GM18507 (cell line): ENCODE data around the gene LARGE1.

Experiments used
- DNase-seq: peaks from one replicate; pipeline ENCODE4 v3.0.0; 2011; ENCODE audit warnings: low read depth; ENCODE audit not compliant: insufficient read length; ENCODE audit errors: extremely low spot score
- FAIRE-seq: peaks from 2 replicates; lab custom pipeline; 2011; peaks lifted over from hg19 to GRCh38; lab: Jason Lieb, UNC

LARGE1 gene

DNA sequence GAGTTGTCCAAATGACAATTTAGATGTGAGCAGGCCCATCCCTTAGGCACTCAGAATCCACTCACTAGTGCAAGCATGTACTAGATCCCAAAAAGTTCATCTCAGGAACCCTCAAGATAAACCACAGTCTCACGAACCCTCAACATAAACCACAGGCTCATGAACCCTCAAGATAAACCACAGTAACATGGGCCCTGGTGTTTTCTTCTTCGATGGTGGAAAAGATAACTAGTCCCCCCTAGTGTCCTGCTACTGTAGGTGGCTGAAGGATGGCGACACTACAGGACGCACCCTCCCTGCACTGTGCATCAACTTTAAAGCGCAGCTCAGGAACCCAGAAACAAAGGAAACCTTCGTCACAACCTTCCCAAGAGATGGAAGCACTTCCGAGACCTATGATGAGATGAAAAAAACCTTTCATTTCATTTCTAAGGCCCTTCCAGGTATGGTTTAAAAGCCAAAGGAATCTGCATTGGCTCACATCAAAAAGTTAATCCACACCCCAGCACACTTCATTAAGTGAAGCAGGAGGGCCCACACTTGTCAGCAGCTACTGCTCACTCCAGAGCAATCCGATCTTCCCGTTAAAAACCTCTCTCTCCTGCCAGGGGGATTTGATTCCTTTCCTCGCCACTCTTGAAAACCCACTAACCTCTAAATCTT lies 2.4 kb downstream of the LARGE1 start:
- FAIRE-seq, result peak; percentile 89
- no peak for DNase-seq

DNA sequence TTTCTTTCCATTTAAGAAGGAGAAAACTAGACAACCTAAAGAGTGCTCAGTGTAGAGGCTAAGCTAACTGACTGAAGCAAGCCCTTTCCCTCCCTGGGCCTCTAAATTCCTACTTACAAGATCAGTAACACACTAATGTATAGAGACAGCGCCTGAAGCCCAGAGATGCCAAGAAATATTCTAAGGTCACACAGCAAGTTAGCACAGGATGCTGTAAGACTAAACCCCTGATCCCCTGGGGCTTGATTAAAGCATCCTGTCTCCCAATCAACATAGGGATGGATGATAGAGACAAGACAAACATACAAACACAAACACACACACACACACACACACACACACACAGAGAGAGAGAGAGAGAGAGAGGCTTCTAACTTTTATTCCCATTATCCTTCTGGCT lies 5.6 kb downstream of the LARGE1 start:
- FAIRE-seq, result no peak

DNA sequence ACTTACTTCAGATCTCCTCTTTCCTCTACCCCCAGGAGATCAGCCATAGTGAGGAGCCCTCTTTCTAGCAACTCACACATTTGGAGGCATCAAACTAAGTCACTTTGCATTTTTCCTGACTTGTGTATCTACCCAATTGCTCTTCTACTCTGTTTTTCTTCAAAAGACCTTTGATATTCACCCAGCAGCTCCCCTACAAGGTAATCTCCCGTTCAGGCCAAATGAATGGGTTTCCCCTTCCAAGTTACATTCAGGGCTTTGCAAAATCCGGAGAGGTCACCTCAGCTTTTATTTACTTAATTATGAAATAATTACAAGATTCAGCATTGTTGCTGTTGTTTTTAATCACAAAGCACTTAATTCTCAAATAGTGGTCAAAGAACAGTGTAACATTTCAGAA lies 6.1 kb downstream of the LARGE1 start:
- DNase-seq, result no peak
- FAIRE-seq, result no peak

More for the DNA sequence above, 5.6 kb downstream of the LARGE1 start:
- no peak for DNase-seq

DNA sequence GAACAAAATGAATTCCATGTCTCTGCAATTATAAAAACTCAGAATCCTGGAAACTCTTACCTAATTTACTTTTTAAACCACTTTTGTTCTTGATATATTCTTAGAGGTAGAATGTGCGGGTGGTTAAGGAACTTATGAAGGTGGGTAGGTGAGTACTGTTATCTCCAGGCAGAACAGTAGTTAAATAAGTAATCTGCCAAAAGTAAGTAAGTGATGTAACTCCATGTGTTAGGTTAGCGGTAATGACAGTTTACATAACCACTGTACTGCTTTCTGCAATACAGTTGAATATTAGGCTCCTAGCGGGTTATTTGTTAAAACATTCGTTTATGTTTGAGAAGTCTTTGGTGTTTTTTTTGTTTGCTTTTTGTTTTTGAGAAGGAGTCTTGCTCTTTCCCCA lies 7.1 kb downstream of the LARGE1 start:
- FAIRE-seq, result no peak
- DNase-seq, result no peak

DNA sequence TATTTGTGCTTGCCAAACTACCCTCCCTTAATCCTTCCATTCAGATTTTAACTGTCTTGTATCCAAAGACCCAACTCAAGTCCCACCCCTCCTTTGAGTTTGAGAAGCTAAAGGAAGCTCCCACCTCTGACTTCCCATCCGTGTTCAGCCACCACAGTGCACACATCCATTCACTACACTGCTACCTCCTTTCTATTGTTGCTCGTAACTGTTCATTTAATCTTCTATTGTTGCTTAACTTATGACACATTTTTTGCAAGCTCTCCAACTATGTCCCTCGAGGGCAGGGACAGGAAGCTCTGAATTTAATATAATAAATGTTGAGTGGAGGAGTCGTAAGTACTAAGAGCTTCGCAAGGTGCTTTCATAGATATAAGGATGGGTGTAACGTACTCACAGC lies 10.4 kb downstream of the LARGE1 start:
- no peak for DNase-seq
- no peak for FAIRE-seq

DNA sequence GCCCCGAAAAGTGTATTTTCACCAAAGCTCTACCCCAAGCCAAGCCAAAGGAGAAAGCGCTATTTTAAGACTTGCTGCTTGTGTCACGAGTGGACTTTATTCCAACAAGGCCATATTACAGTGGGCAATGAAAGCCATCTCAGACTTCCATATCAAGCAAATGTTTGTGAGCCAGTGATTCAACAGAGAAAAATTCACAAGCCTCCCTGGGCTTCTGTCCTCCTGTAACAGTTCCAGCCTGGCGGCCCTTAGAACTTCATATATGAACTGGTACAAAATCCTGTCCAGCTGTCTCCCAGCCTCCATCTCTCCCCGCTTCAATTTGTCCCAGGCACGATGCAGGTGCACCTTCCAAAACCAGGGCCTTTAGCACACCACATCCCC lies 11.2 kb downstream of the LARGE1 start:
- no peak for FAIRE-seq

DNA sequence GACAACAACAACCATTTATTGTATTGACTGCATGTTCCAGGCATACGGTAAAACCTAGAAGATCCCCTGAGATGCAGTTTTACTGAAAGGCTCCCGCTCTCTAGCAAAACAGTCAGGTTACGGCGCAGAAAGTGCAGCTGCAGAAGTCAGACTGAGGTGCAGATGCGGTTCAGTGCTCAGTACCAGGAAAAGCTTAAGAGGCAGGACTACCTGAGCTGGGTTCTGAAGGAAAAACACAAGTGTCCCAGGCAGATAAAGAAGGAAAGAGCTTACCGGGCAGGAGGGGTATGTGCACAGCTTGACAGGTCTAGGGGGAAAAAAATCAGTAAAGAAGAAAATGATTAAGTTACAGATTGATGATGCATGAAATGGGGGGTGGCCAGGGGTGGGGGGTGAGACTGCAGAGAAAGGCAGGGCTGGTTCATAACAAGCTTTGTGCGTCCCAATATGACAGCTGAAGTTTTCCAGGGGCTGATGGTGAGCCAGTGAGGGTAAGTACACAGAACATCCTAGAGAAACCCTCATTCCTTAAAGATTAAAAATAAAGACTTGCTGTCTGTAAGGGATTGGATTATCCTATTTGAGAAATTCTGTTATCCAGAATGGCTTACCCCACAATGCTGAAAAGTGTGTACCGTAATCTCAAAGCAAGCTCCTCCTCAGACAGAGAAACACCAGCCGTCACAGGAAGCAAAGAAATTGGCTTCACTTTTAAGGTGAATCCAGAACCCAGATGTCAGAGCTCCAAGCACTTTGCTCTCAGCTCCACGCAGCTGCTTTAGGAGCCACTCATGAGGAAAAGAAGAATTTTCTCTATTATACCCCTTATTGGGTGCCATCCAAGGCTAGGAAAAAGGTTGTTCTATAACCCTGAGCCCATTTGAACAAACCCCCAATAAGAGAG lies 11.9 kb downstream of the LARGE1 start:
- FAIRE-seq, result no peak
- DNase-seq, result no peak

More for the DNA sequence above, 11.2 kb downstream of the LARGE1 start:
- DNase-seq, result no peak

DNA sequence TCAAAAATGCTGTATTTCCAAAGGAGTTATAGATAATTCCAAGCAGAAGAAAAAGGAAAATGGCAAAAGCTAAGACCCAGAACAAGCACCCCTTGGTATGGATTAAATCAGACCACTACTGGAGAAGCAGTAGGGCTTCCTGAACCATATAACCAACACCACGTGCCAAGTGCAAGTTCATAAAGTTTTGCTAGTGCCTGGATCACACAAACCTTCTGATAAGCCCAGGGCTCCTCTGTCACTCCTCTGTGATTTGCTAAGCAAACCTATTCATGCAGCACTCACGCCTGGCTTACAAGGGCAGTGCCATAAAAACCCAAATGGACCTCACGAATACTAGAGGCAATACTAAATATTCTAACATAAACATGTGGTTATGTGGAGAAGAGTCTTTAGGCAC lies 13.3 kb downstream of the LARGE1 start:
- no peak for DNase-seq
- no peak for FAIRE-seq

DNA sequence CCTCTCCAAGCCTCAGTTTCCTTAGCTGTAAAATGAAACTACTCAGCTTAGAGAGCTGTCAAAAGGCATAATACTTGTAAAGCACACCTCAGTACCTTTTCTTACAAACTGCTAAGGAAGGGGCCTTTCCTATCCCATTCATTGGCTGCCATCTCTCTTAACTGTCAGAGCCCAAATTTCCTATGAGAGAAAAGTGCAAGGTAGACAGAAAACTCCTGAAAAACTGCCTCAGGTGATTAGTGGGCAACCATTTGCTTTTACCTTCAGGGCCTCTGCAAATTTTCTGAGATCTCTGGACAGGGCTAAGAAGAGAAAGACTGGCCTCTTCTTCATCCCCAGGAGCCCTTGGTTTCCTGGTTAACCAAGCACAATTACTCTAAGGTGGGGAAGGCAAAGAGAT lies 13.8 kb downstream of the LARGE1 start:
- DNase-seq, result no peak
- FAIRE-seq, result no peak

DNA sequence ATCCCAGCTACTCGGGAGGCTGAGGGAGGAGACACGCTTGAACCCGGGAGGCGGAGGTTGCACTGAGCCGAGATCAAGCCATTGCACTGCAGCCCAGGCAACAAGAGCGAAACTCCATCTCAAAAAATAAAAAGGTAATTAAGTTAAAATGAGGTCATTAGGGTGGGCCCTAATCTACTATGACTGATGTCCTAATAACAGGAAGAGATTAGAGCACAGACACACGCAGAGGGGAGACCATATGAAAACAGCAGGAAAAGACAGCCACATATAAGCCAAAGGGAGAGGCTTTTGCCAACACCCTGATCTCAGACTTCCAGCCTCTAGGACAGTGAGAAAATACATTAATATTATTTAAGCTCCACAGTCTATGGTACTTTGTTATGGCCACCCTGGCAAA lies 17.3 kb downstream of the LARGE1 start:
- no peak for DNase-seq
- no peak for FAIRE-seq

DNA sequence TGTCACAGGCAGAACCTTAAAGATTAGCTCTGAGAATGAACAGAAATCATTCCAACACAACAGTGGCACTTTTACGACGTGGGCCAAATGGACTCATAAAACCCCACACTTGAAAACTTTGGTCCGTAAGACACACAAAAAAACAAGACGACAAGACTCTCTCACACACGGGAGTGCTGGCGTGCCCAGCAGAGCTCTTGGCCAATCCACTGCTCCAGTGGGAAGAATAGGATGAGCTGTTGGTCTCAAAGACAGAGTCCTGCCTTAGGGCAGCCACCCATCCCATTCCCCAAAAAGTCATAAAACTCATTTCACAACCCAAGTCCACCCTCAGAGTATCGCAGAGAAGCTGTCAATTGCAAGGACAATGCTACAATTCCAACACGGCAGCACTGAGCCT lies 18.2 kb downstream of the LARGE1 start:
- DNase-seq (no peak), FAIRE-seq (no peak)

DNA sequence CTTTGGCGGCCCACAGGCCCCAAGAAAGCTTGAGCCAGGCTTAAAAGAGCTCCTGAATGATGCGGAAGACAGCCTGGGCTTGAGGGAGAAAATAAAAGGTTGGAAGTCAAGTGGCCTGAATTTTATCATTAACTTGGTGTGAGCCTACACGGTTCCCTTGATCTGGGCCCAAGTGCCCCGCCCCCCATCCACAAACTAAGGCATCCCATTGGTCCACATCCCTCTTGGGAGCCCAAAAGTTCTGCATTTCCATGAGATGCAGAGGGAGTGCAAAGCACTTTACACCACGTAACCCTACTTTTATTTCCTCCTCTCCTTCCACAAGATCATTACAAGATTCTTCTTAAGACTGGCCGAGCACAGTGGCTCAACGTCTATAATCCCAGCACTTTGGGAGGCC lies 22.2 kb downstream of the LARGE1 start:
- no peak for FAIRE-seq
- DNase-seq, result no peak

DNA sequence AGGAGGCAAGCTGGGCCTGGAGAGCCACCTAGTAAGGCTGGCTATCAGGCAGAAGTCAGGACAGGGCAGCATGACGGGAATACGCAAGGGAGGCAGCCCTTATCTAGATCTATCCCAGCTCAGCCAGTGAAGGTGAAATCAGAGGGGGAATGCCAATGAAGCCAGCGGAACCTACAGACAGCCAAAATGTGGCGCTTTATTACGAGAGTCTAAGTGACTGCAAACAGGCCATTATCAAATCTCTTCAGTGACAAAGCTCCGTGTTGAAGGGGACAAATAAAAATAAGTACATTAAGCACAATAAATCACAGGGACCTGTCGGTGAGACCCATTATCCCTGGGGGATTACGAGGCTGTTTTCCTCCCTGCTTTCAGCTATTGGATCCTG lies 22.8 kb downstream of the LARGE1 start:
- no peak for DNase-seq
- no peak for FAIRE-seq

DNA sequence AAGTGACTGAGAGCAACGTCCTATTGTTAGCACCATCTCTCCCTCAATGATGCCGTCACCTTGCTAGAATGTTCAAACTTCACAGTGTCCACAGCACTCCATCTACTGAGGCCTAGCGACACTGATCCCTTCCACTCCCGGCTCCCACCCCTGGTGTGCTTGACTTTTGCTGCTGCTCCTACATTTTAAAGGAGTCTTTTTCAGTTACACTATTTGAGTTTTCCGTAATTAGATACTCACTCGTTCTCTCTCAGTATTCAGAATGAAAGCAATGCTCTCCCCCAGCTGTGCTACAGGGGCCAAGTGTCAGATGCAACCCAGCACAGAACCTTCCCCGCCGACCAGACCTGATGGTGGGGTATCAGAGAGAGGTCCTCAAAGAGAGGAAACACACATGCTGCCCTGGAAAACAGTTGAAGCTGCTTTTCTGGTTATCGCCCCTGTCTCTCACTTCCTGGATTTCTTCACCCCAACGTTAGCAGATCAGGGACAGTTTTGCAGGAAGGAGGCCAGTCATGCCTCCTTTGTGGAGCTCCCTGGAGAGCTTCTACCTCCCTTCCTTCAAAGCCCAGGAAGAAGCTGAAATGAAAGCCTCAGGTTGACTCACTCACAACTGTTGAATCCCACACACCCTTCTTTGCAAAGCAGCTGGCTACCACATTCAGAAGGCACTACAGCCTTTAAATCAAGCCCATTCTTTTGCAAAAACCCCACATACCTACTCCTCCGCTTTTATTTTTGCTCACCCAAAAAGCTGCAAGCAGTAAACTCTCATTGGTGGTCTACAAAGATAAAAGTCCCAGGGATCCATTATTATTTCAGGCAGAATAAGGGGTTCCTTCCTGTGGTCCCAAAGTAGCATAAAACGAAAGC lies 23.5 kb downstream of the LARGE1 start:
- FAIRE-seq, result no peak

DNA sequence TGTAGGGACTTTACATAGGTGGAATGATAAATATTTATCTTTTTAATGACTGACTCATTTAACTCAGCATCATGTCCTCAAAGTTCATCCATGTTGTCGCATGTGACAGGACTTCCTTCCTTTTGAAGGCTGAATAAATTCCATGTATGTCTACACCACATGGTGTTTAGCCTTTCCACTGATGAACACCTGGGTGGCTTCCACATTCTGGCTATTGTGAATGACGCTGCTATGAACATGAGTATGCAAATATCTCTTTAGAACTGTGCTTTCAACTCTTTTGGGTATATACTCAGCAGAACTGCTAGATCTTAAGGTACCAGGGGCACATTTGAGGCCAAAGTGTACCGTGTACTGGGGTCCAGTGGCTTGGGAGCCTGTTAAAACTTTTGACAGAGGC lies 24.1 kb downstream of the LARGE1 start:
- FAIRE-seq (peak; percentile 95), DNase-seq (no peak)

More for the DNA sequence above, 23.5 kb downstream of the LARGE1 start:
- DNase-seq, result no peak

DNA sequence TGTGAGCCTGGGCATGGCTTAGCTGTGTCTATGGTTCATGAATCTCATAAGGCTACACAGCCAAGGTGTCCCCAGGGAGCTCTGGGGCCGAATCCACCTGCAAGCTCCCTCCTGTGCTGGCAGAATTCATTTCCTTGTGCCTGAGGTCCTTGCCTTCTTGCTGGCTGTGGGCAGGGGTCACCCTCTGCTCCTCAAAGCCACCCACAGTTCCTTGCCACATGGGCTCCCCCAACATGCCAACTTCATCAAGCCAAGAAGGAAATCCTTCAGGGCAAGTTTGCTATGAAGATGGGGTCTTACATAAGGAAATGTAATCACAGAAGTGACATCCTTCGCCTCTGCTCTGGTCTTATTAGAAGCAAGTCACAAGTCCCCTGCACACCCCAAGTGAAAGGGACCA lies 24.8 kb downstream of the LARGE1 start:
- peak; percentile 41 for FAIRE-seq
- DNase-seq, result no peak

DNA sequence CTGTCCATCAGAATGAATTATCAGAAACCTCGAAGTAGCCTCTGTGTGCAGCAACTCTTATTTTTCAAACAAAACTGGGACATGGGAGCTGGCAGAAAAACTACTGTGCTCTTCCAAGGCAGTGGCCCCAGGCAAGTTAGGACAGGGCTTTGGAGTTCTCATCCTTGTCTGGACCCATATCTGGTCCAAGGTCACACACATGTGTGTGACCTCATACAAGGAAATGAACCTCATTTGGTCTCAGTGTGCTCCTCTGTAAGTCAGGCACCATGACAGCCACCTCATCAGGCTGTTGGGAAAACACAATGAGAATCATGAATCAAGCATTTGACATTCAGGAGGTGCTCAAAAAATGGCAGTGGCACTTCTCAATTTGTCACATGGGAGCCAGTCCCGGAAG lies 25.8 kb downstream of the LARGE1 start:
- FAIRE-seq (no peak), DNase-seq (no peak)

DNA sequence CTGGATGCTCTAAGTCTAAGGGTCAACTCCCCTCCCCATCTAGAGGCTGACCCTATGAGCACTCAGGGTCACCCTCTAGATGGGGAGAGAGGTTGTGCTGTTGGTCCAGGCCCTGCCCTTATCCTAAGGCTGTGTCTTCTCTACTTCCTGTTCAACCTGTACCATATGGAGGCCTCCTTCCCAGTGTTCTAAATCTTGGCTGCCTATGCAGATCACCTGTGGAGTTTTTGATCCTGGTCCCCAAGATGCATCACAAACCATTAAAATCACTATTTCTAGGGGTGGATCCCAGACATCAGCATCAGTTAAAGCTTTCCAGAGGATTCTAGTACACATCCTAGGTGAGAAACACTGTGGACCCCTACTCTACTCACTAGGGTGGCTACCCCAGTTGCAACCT lies 26.2 kb downstream of the LARGE1 start:
- no peak for DNase-seq
- no peak for FAIRE-seq

DNA sequence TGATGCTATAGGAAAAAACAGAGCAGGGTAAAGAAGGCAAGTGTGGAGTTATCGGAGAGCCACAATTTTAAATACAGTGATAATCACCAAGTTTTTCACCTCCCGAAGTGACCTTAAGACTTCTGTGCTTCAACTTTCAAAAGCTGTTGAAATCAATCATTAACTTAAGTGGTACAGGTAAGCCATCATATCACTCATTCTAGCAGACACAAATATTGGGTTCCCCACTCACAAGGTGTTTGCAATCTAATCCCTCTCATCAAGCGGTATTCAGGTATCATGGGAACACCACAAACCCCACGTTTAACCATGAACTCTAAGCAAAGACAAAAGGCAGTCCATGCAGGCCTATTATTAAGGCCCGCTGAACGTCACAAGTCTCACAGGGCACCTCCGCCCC lies 26.8 kb downstream of the LARGE1 start:
- DNase-seq (no peak), FAIRE-seq (no peak)

DNA sequence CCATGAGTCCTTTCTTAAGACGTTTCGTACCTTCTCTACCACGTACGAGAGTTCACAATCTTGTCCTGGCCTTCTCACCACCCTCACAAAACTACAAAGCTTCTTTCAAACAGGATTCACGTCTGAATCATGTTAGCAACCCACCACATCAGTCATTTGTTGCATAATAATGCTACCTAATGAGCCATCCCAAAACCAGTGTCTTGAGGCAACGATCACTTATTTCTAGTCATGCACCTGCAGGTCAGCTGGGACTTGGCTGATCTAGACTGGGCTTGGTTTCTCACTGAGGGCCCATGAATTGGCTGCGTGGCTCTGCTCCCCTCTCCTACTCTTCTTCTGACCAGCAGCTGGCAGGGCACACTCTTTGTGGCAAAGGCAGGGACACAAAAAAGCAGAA lies 28.3 kb downstream of the LARGE1 start:
- no peak for FAIRE-seq
- DNase-seq, result no peak
